ENCODE data around the gene GRID1.

GRCh38 chr10:85864173-85864549 lies 502.4 kb downstream of the GRID1 start:
- no peak for TF ChIP-seq EZH2 (IDR thresholded peaks at IDR 0.05; ENCODE audit: low read depth)
- TF ChIP-seq, protein P1, sequence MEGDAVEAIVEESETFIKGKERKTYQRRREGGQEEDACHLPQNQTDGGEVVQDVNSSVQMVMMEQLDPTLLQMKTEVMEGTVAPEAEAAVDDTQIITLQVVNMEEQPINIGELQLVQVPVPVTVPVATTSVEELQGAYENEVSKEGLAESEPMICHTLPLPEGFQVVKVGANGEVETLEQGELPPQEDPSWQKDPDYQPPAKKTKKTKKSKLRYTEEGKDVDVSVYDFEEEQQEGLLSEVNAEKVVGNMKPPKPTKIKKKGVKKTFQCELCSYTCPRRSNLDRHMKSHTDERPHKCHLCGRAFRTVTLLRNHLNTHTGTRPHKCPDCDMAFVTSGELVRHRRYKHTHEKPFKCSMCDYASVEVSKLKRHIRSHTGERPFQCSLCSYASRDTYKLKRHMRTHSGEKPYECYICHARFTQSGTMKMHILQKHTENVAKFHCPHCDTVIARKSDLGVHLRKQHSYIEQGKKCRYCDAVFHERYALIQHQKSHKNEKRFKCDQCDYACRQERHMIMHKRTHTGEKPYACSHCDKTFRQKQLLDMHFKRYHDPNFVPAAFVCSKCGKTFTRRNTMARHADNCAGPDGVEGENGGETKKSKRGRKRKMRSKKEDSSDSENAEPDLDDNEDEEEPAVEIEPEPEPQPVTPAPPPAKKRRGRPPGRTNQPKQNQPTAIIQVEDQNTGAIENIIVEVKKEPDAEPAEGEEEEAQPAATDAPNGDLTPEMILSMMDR (conservative IDR thresholded peaks at IDR 0.05) = no peak
